GM21529 (cell line): ENCODE data around the gene CTDSPL.

Experiments used
- ATAC-seq: cut with Tn5 transposase; IDR thresholded peaks from one replicate; pipeline ENCODE4 v1.9.1; 2021; ENCODE audit not compliant: unreplicated experiment

The CTDSPL gene

GRCh38 chr3:37941608-37942508 lies 80.2 kb downstream of the CTDSPL start:
- no peak for ATAC-seq

- no peak for ATAC-seq
Observed at GRCh38 chr3:37942646-37943045, 81.0 kb downstream of the CTDSPL start.

GRCh38 chr3:37943126-37943525 lies 81.4 kb downstream of the CTDSPL start:
- ATAC-seq, result no peak

DNA sequence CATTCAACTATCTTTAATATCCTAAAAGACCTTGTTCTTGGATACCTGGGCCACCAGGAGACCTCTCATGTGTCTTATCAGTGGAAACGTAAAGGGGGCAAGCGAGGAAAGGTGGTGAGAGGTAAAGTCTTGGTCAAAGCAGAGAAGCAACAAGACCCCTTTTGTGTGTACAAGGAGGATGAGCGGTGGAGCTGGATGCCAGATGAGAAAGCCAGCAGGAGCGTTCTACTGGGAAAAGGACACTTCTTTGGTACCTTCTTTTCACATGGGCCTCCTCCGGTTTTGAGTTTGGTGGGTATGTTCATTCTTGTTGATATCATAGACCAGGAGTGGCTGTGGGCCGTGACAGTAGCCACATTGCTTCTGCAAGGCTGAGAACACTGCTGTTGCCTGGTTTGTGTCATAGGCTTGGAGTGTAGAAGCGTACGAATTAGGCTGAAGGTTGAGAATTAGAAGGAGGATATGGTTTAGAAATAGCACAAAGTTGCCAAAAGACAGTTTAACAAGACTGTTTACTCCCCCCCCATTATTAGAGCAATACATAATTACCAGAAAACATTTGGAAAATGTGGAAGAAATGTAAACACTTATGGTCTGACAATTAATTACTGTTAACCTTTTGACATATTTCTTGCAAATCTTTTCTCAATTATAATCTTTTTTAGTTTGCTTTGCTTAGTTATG lies 82.1 kb downstream of the CTDSPL start:
- ATAC-seq, result no peak

DNA sequence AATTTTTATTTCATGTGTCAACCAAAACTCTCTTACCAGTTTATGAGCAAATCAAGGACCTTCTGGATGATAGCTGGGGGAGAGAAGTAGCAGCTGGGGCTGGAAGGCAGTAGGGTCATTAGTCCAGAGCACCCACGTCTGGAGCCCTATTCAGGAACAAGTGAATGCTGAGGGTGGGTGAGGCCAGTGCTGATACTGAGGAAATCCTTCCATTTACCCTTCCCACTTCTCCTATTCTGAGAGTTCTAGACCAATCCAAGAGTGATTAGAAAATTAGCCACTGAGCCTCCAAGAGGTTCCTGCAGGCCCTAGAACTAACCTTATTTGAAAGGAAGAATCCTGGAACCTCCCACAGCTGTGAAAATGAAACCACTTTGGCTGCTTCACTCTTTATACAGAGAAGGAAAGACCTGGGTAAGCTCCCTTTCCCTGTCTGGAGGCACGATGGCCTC lies 82.7 kb downstream of the CTDSPL start:
- no peak for ATAC-seq

GRCh38 chr3:37945156-37945806 lies 83.6 kb downstream of the CTDSPL start:
- ATAC-seq, result no peak

GRCh38 chr3:37945807-37946530 lies 84.3 kb downstream of the CTDSPL start:
- no peak for ATAC-seq

GRCh38 chr3:37946531-37946889 lies 84.8 kb downstream of the CTDSPL start:
- ATAC-seq, result no peak

DNA sequence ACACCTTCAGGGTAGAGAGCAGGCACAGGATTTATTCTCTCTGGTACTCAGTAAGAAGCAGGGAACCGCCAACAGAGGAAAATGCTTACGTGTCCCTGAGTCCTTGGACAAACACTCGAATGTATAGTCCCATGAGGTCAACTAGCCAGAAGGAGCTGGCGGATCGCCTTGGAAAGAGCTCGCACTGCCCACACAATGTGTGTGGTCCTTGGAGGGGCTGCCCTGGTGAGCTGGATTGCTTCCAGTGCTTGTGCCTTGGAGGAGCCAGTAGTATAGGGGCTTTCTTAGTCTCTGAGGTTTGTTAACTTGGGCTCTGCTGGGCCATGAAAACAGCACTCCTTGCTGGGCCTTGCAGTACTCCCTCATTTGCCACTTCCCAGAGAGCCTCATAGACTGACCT lies 88.2 kb downstream of the CTDSPL start:
- ATAC-seq, result no peak

DNA sequence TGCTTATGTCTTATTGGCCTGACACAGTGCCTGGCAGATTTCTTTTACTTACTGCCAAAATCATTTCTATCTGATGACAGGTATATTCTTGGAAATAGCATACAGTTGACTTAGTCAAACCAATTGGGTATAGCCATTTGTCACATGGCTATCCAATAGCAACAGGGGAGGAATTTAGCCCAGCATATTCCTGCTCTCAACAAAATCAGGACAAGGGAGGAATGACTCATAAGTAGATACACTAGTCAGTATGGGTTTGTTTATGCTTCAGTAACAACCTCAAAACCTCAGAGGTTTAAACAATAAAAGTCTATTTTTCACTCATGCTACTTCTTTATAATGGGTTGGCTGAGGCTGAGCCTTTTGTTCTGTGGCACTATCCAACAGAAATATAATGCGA lies 90.9 kb downstream of the CTDSPL start:
- no peak for ATAC-seq

GRCh38 chr3:37953226-37953625 lies 91.5 kb downstream of the CTDSPL start:
- ATAC-seq, result no peak

GRCh38 chr3:37953707-37954394 lies 92.2 kb downstream of the CTDSPL start:
- ATAC-seq, result no peak

DNA sequence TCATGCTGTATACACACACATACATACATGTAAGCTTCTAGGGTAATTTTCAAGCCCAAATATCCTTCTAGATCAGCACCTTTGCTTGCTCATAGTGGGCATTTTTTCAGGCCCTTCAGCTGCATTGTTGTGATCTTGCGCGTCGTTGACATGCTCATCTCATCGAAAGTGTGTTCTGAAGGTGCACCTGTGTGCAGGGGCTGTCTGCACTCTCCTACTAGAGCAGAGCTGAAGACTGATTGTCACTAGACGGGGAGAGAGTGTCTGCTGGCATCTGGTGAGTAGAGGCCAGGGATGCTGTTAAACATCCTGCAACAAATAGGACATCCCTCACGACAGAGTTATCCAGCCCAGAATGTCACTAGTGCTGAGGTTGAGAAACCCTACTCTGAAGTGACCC lies 93.2 kb downstream of the CTDSPL start:
- no peak for ATAC-seq

- no peak for ATAC-seq
Observed at GRCh38 chr3:37955918-37956707, 94.4 kb downstream of the CTDSPL start.

GRCh38 chr3:37956723-37957538 lies 95.3 kb downstream of the CTDSPL start:
- peak; percentile 58 for ATAC-seq

DNA sequence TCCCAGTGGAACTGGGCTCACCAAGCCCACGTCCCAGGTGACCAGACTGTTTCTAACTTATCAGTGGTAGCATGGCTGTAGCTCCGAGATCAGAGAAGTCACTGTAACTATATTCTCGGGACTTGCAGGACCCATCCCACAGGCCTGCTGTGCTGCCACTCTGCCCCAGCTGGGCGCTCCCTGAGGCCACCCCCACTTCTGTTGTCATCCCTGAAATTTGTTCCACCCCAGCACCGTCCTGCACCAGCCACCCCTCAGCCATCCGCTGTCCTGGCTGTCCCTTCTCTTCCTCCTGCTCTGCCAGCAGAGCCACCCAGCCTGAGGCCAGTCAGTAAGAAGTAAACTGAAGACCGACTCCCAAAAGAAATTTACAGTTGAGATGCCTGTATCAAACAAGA lies 95.9 kb downstream of the CTDSPL start:
- ATAC-seq, result no peak

- no peak for ATAC-seq
Observed at GRCh38 chr3:37961622-37962431, 100.1 kb downstream of the CTDSPL start.

- ATAC-seq, result no peak
Observed at GRCh38 chr3:37963016-37963415, 101.3 kb downstream of the CTDSPL start.
